Measurements from ENCODE around the gene GRWD1.
A peak's percentile ranks its signal among the peaks of the same experiment; 100 is the strongest.

The GRWD1 gene

DNA sequence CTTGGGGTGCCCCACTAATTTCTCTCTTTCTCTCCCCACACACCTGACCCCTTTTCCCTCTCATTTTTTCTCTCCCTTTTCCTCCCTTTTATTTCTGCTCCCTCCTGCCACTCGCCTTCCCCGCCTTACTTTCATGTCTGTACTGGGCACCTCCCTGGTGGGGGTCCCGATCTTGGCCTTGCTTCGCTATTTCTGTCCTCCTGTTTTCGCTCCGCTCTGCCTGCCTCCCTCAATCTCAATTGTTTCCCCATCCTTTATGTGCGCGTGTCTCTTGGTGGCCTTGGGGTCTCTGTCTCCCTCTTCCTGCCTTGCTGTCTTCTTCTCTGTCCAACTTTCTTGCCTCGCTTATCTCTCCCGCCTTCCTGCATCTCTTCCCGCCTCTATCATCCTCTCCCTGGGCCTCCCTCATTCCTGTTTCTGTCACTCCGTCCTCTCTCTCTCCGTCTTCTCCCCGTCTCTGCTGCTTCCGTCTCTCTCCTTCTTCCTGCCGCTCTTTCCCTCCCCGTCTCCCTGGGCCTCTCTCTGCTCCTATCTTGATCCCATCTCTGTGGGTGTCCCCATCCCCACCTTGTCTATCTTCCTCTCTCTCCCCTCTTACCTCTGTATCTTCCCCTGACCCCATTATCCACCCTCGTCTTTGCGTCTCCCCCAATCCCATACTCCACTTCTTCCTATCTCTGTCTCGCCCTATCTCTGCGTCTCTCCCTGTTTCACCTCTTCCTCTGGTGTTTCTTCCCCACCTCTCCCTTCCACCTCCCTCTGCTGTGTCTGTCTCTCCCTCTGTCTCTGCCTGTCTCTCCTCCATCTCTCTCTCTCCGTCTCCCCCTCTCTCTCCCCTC lies 48.3 kb upstream of the GRWD1 start:
- H3K27ac ChIP-seq (ENCODE audit: low read depth, low read length, poor library complexity, severe bottlenecking) = no peak overlapping the region
- H2AFZ ChIP-seq (ENCODE audit: low read length) = no peak overlapping the region
- H3K79me2 ChIP-seq (ENCODE audit: insufficient read depth, low read length) = no peaks in the 10 kb centered on the region
- peaks cover 8% of the 10 kb centered on the region; the same call in 1 of the 2 replicates for H3K27me3 ChIP-seq (ENCODE audit: insufficient read depth, low read length)
- TF ChIP-seq CTCF (IDR thresholded peaks at IDR 0.05; ENCODE audit: low read length) (no peak), EZH2 (IDR thresholded peaks at IDR 0.05; ENCODE audit: borderline replicate concordance, low read length) (no peak)
- no peaks in the 10 kb centered on the region for H3K9me2 ChIP-seq (ENCODE audit: low read depth, low read length)
- no peaks in the 10 kb centered on the region for H3K9me3 ChIP-seq (ENCODE audit: low read length)
- H3K4me3 ChIP-seq (ENCODE audit: low read depth, low read length, poor library complexity, severe bottlenecking) = peak overlapping the region; percentile 62
- peak overlapping the region; percentile 95 for H3K4me2 ChIP-seq (ENCODE audit: low read length)
- no peaks in the 10 kb centered on the region for H4K20me1 ChIP-seq (ENCODE audit: insufficient read depth, low read length)
- H3K4me1 ChIP-seq (ENCODE audit: insufficient read depth, low read length, severe bottlenecking) = peaks cover 19% of the 10 kb centered on the region
- 0 out of 2 replicates have a peak, but pooled peaks cover 4% of the 10 kb centered on the region for H3F3A ChIP-seq (ENCODE audit: insufficient read depth, low read length)
- H3K36me3 ChIP-seq (ENCODE audit: insufficient read depth, low read length) = no peaks in the 10 kb centered on the region
- H3K9ac ChIP-seq (ENCODE audit: low read length) = peak overlapping the region; percentile 70

- peak overlapping the region; percentile 95 for H3K4me2 ChIP-seq (ENCODE audit: low read length)
- peak overlapping the region; percentile 70 for H3K9ac ChIP-seq (ENCODE audit: low read length)
- no peaks in the 10 kb centered on the region for H4K20me1 ChIP-seq (ENCODE audit: insufficient read depth, low read length)
- H2AFZ ChIP-seq (ENCODE audit: low read length) = no peak overlapping the region
- 0 out of 2 replicates have a peak, but pooled peaks cover 4% of the 10 kb centered on the region for H3F3A ChIP-seq (ENCODE audit: insufficient read depth, low read length)
- no peaks in the 10 kb centered on the region for H3K9me3 ChIP-seq (ENCODE audit: low read length)
- H3K36me3 ChIP-seq (ENCODE audit: insufficient read depth, low read length) = no peaks in the 10 kb centered on the region
- TF ChIP-seq EZH2 (IDR thresholded peaks at IDR 0.05; ENCODE audit: borderline replicate concordance, low read length) (no peak), CTCF (IDR thresholded peaks at IDR 0.05; ENCODE audit: low read length) (no peak)
- no peaks in the 10 kb centered on the region for H3K79me2 ChIP-seq (ENCODE audit: insufficient read depth, low read length)
- H3K27ac ChIP-seq (ENCODE audit: low read depth, low read length, poor library complexity, severe bottlenecking) = no peak overlapping the region
- peaks cover 8% of the 10 kb centered on the region; the same call in 1 of the 2 replicates for H3K27me3 ChIP-seq (ENCODE audit: insufficient read depth, low read length)
- H3K4me3 ChIP-seq (ENCODE audit: low read depth, low read length, poor library complexity, severe bottlenecking) = peak overlapping the region; percentile 62
- peaks cover 19% of the 10 kb centered on the region for H3K4me1 ChIP-seq (ENCODE audit: insufficient read depth, low read length, severe bottlenecking)
- no peaks in the 10 kb centered on the region for H3K9me2 ChIP-seq (ENCODE audit: low read depth, low read length)
Observed at GRCh38 chr19:48398102-48398374, 47.7 kb upstream of the GRWD1 start.

DNA sequence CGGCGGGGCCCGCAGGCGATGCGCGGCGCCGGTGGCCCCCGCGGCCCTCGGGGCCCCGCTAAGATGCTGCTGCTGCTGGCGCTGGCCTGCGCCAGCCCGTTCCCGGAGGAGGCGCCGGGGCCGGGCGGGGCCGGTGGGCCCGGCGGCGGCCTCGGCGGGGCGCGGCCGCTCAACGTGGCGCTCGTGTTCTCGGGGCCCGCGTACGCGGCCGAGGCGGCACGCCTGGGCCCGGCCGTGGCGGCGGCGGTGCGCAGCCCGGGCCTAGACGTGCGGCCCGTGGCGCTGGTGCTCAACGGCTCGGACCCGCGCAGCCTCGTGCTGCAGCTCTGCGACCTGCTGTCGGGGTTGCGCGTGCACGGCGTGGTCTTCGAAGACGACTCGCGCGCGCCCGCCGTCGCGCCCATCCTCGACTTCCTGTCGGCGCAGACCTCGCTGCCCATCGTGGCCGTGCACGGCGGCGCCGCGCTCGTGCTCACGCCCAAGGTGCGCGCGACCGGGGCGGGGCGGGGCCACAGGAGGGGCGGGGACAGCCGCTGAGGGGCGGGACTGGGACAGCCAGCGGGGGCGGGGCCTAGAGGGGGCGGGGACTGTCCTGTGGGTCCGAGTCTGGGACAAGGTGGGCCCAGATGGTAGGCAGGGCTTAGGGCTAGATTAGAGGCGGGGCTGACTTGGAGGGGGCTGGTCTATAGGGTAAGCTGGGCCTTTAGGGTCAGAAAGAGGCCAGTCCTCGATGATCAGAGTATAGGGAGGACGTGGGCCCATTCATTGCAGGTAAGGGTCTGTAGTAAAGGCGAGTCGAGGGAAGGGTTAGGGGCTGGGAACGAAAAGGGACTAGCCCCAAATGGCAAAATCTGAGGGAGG lies 47.2 kb upstream of the GRWD1 start:
- Histone ChIP-seq H3K27ac (ENCODE audit: low read depth, low read length, poor library complexity, severe bottlenecking) (peak overlapping the region; percentile 54), H3K4me1 (ENCODE audit: insufficient read depth, low read length, severe bottlenecking) (peaks cover 21% of the 10 kb centered on the region), H3K4me3 (ENCODE audit: low read depth, low read length, poor library complexity, severe bottlenecking) (peak overlapping the region; percentile 62), H3K9me3 (ENCODE audit: low read length) (no peaks in the 10 kb centered on the region), H3K9ac (ENCODE audit: low read length) (peak overlapping the region; percentile 70), H3F3A (ENCODE audit: insufficient read depth, low read length) (0 out of 2 replicates have a peak, but pooled peaks cover 4% of the 10 kb centered on the region), H3K9me2 (ENCODE audit: low read depth, low read length) (no peaks in the 10 kb centered on the region), H3K79me2 (ENCODE audit: insufficient read depth, low read length) (no peaks in the 10 kb centered on the region), H4K20me1 (ENCODE audit: insufficient read depth, low read length) (no peaks in the 10 kb centered on the region), H3K4me2 (ENCODE audit: low read length) (peak overlapping the region; percentile 95), H2AFZ (ENCODE audit: low read length) (no peak overlapping the region), H3K27me3 (ENCODE audit: insufficient read depth, low read length) (peaks cover 8% of the 10 kb centered on the region; the same call in 1 of the 2 replicates), H3K36me3 (ENCODE audit: insufficient read depth, low read length) (no peaks in the 10 kb centered on the region)
- TF ChIP-seq CTCF (IDR thresholded peaks at IDR 0.05; ENCODE audit: low read length) (no peak), EZH2 (IDR thresholded peaks at IDR 0.05; ENCODE audit: borderline replicate concordance, low read length) (no peak)
